Measurements from ENCODE around the gene AMY1B.
"Not testable (repeated sequence)": the region's sequence is repeated elsewhere in the genome, so short reads cannot be mapped to it uniquely, and the experiment has no call there.

AMY1B gene

DNA sequence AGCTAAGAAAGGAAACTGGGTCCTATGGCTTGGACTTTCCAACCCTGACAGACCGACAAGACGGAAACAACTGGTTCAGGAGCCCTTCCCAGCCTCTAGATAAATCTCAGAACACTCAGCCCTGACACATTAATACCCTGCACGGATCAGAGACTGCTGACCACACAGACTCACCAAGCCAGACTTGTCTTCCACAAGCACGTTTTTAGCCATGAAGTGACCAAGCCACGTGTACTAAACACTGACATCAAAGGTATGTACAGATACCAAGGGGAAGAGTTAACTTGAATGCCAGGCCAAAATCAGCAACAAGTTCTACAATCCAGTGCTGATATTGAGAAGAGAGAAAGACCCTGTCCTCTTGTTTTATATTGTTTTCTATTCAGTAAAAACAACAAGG is at the start of gene AMY1B:
Gene AMY1B (minus strand): TSS at position 101 of the 400 bp plus-strand sequence. CDS start 571 bp downstream, outside the sequence.
- not testable (repeated sequence) for DNase-seq

- not testable (repeated sequence) for DNase-seq
Observed at GRCh38 chr1:103745040-103745439, 49.0 kb upstream of the AMY1B start.

DNA sequence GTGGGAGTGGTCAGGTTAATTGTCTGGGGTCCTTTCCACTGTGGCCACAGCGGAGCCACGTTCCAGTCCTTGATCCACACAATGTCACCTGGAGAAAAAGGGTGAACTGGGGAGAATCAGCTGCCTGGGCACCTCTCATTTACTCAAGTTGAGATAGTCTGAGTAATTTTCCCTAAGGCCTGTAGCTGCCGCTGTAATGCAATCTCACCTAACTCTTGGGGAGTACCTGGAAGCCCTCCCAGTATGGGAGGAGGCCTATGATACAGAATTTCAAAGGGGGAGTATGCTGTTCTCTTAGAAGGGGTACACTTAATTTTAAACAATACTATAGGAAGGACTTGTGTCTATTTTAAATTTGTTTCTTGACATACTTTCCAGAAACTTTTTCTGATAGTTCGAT is 48.4 kb upstream of the AMY1B start:
- not testable (repeated sequence) for DNase-seq

- not testable (repeated sequence) for DNase-seq
Observed at GRCh38 chr1:103738031-103738430, 42.0 kb upstream of the AMY1B start.

GRCh38 chr1:103735334-103735733 is 39.3 kb upstream of the AMY1B start:
- DNase-seq: not testable (repeated sequence)

GRCh38 chr1:103721473-103721872 is 25.5 kb upstream of the AMY1B start:
- not testable (repeated sequence) for DNase-seq

- DNase-seq: not testable (repeated sequence)
Observed at GRCh38 chr1:103717404-103717803, 21.4 kb upstream of the AMY1B start.

DNA sequence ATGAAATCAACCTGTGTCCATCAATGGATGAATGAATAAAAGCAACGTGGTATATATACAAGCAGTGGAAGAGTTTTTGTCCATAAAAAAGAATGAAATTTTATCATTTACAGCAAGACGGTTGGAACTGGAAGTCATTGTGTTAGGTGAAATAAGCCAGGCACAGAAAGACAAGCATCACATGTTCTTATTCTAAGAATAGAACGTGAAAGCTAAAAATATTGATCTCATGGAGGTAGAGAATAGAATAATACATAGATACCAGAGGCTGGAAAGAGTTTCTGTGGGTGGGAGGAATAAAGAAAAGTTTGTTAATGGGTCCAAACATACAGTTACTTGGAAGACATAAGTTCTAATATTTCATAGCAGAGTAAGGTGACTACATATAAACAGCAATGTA is 14.4 kb upstream of the AMY1B start:
- DNase-seq: not testable (repeated sequence)

- not testable (repeated sequence) for DNase-seq
Observed at GRCh38 chr1:103707670-103708069, 11.7 kb upstream of the AMY1B start.

DNA sequence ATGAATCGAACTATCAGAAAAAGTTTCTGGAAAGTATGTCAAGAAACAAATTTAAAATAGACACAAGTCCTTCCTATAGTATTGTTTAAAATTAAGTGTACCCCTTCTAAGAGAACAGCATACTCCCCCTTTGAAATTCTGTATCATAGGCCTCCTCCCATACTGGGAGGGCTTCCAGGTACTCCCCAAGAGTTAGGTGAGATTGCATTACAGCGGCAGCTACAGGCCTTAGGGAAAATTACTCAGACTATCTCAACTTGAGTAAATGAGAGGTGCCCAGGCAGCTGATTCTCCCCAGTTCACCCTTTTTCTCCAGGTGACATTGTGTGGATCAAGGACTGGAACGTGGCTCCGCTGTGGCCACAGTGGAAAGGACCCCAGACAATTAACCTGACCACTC is 5.2 kb upstream of the AMY1B start:
- DNase-seq: not testable (repeated sequence)

DNA sequence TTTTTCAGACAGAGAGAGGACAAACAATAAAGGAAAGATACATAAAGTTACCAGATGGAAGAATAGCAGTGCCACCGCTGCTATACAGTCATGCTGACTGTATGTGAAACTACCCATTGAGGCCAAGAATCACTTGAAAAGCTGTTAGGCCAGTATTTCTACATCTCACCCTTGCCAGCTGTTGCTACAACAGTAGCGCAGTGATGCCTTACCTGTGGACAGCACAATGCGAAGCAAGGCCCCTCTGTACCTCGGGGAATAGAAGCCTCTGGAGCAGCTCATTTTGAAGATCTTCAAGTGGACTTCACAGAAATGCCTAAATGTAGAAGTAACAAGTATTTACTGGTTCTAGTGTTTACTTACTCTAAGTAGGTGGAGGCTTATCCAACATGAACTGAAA is 4.7 kb upstream of the AMY1B start:
- not testable (repeated sequence) for DNase-seq

GRCh38 chr1:103697430-103697829 is 1.4 kb upstream of the AMY1B start:
- not testable (repeated sequence) for DNase-seq

GRCh38 chr1:103676335-103676734 is 19.7 kb downstream of the AMY1B start:
- DNase-seq: not testable (repeated sequence)

DNA sequence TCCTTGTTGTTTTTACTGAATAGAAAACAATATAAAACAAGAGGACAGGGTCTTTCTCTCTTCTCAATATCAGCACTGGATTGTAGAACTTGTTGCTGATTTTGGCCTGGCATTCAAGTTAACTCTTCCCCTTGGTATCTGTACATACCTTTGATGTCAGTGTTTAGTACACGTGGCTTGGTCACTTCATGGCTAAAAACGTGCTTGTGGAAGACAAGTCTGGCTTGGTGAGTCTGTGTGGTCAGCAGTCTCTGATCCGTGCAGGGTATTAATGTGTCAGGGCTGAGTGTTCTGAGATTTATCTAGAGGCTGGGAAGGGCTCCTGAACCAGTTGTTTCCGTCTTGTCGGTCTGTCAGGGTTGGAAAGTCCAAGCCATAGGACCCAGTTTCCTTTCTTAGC is 40.5 kb downstream of the AMY1B start, which contains the start of gene AMY1A:
Gene AMY1A (plus strand): TSS at position 301 of the 400 bp plus-strand sequence. CDS start 571 bp downstream, outside the sequence.
- not testable (repeated sequence) for DNase-seq

DNA sequence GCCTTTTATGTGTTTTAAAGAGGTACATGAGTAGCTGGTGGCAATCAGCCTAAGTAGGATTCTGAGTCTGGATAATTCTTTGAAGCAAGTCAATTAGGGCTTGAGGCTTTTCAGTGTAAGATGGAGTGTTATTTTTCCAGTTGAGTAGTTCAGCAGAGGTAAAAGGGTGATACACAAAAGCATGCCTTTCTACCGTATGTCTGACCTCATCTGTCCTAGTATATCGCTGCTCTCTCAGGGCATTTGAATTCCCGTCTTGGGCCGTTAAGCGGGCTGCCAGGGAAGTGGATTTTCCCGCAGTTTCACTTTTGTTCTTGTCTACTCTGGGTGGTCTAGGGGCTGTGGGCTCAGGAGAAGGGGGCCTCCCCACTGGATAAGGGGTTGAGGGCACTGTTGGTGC is 41.9 kb downstream of the AMY1B start:
- DNase-seq: not testable (repeated sequence)

DNA sequence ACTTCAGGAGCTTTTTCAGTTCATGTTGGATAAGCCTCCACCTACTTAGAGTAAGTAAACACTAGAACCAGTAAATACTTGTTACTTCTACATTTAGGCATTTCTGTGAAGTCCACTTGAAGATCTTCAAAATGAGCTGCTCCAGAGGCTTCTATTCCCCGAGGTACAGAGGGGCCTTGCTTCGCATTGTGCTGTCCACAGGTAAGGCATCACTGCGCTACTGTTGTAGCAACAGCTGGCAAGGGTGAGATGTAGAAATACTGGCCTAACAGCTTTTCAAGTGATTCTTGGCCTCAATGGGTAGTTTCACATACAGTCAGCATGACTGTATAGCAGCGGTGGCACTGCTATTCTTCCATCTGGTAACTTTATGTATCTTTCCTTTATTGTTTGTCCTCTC is 45.1 kb downstream of the AMY1B start:
- not testable (repeated sequence) for DNase-seq

GRCh38 chr1:103650305-103650704 is 45.7 kb downstream of the AMY1B start:
- not testable (repeated sequence) for DNase-seq

DNA sequence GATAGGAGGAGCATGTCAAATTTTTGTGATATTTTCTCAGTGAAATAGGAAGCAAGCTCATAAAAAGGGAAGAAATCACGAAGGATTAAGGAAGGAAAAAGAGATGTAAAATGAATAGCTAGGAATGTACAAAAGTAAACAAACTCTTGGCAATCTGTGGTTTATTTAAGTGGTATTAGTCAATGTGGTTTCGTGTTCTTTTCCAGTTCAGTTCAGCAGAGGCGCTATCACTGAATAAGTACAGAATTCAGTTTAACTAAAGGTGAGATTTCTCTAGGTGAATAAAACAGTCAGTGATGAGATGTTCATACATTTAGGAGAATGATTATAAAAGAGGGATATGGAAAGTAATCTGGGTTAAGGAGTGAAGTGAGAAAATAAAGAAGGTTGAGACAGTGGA is 52.1 kb downstream of the AMY1B start:
- not testable (repeated sequence) for DNase-seq

- DNase-seq: not testable (repeated sequence)
Observed at GRCh38 chr1:103641194-103641593, 54.8 kb downstream of the AMY1B start.

Measured in activated naive CD4-positive, alpha-beta T cell treated with anti-CD3 and anti-CD28 coated beads, Interleukin-2, amount 50 U/mL, for 16 hours (primary cell).